HG02571 (cell line): ENCODE data around the gene ANKS1B.
"Not testable (repeated sequence)": the region's sequence is repeated elsewhere in the genome, so short reads cannot be mapped to it uniquely, and the experiment has no call there.

ENCODE experiments used
- ATAC-seq: cut with Tn5 transposase; IDR thresholded peaks from one replicate; pipeline ENCODE4 v1.9.1; 2021; ENCODE audit warnings: mild to moderate bottlenecking, moderate library complexity; ENCODE audit not compliant: unreplicated experiment

The ANKS1B gene

GRCh38 chr12:99609455-99610181 lies 375.1 kb downstream of the ANKS1B start:
- no peak for ATAC-seq

GRCh38 chr12:99600388-99600787 lies 384.3 kb downstream of the ANKS1B start:
- no peak for ATAC-seq

- ATAC-seq, result no peak
Measured at GRCh38 chr12:99598785-99599184, 386.0 kb downstream of the ANKS1B start.

DNA sequence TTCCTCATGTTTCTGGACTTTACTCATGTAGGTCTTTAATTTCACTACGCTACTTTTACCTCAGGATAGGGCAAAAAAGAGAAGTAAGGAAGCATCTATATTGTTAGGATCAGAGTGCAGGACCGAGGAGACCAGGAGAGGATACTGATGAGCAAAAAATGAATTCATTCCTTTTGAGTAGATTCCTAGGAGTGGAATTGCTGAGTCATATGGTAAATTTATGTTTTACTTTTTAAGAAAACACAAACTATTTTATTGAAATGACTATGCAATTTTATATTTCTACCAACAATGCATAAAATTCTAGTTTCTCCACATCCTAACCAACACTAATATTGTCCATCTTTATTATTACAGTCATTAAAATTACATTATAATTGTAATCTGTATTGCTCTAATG lies 388.0 kb downstream of the ANKS1B start:
- no peak for ATAC-seq

DNA sequence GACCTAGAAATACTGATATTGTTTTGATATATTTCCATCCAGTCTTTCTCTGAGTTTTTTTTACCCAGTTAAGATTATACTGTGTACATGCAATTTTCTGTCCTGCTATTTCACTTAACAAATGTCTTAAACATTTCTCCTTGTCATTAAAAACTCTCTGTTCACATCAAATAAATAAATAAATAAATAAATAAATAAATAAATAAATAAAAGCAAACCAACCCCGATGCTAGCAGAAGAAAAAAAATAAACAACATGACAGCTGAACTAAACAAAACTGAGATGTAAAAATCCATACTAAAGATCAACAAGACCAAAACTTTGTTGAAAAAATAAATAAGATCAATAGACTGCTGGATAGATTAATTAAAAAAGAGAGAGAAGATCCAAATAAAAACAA lies 407.6 kb downstream of the ANKS1B start:
- not testable (repeated sequence) for ATAC-seq

- ATAC-seq, result no peak
Measured at GRCh38 chr12:99573980-99574379, 410.8 kb downstream of the ANKS1B start.

DNA sequence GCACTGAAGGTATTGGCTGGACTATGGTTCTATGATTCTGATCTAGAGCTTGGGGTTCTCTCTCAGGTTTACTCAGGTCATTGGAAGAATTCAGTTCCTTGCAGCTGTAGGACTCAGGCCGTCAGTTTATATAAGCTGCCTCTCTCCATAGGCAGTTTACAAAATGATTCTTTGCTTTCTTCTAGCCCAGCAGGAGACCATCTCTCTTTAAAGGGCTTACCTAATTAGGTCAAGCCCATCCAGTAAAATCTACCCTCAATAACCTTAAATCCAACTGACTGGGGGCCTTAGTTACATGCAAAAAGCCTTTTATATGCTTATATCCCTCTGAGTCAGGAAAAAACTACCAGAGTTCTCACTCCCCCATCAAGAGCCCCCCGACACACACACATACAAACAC lies 417.7 kb downstream of the ANKS1B start:
- ATAC-seq, result no peak

GRCh38 chr12:99558109-99558508 lies 426.6 kb downstream of the ANKS1B start:
- ATAC-seq, result no peak

DNA sequence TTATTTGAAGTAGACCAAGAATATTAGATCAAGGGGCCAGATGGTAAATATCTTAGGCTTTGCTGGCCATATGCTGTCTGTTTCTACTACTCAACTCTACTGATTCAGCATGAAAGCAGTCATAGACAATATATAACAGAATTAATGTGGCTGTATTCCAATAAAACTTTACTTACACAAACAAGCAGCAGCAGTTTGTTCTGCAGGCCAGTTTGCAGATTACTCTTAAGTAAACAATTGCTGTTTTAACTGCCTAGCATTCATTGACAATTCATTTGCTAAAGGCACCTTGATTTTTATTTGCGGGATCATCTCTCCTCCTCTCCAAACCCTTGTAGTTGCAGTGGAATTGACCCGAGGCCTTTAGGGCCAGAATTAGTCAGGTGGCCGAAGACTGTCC lies 431.3 kb downstream of the ANKS1B start:
- no peak for ATAC-seq

DNA sequence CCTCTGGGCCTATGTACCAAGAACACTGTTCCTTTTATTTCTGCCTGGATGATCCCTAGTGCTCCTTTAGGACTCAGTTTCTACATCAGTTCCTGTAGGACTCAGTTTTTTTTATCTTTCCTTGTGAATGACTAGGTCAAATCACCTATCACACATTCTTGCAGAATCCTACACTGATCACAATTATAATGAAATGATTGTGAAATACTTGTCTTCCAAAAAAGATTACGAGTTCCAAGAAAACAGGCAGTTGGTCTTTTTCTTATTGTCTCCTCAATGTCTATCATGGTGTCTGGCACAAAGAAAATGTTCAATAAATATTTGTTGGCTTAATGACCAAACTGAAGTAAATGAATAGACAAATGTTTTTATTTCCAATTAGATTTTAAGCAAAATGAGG lies 432.7 kb downstream of the ANKS1B start:
- no peak for ATAC-seq

DNA sequence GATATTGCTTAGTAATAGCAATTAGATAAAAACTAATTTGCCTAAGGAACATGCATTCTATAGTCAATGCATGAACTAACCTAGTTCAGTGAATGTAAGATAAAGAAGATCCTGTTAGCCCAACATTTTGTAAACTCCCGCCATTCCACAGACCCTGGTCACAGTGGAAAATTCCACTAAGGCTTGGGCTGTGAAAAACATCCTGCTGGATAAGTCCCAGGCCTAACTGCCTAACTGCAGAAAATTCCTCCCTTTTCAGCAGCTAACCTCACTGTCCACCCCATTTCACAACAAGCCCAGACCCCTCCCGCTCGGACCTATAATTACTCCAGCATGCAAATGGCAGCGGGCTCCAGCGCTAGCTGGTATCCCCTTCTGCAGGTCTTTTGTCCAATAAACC lies 435.1 kb downstream of the ANKS1B start:
- no peak for ATAC-seq

DNA sequence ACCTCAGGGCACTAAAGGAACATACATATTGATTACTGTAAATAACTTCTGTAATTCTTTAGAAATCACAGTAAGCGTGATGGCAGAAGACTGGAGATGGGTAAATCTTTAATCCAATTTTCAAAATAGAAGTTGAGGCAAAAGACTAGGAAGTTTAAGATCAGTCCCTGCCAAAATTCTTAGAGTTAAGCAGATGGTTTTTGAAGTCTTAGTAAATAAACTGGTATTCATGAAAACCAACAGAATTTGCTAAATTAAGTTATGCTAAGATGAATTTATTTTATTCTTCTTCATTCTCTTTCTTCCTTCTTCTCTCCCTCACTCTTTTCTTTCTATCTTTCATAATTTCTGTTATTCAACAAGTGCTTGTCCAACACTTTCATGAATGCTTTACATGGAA lies 435.5 kb downstream of the ANKS1B start:
- no peak for ATAC-seq

GRCh38 chr12:99544457-99544856 lies 440.3 kb downstream of the ANKS1B start:
- ATAC-seq, result no peak

GRCh38 chr12:99529966-99530365 lies 454.8 kb downstream of the ANKS1B start:
- ATAC-seq, result peak; percentile 97

- ATAC-seq, result no peak
Measured at GRCh38 chr12:99528478-99528877, 456.3 kb downstream of the ANKS1B start.

GRCh38 chr12:99523853-99524252 lies 460.9 kb downstream of the ANKS1B start:
- ATAC-seq, result no peak

GRCh38 chr12:99522456-99522855 lies 462.3 kb downstream of the ANKS1B start:
- no peak for ATAC-seq

- no peak for ATAC-seq
Measured at GRCh38 chr12:99521664-99522063, 463.1 kb downstream of the ANKS1B start.

- ATAC-seq, result no peak
Measured at GRCh38 chr12:99513066-99513465, 471.7 kb downstream of the ANKS1B start.

DNA sequence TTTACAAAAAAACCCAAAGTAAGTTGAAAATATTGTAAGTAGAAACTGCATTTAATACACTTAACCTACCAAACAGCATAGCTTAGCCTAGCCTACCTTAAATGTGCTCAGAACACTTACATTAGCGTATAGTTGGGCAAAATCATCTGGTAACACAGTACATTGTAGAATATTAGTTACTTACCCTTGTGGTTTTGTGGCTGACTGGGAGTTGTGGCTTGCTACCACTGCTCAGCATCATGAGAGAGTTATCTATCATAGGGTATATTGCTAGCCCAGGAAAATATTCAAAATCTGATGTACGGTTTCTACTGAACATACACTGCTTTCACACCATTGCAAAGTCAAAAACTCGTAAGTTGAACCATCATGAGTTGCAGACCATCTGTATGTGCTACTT lies 478.9 kb downstream of the ANKS1B start:
- no peak for ATAC-seq

GRCh38 chr12:99498756-99499155 lies 486.0 kb downstream of the ANKS1B start:
- ATAC-seq, result no peak

- no peak for ATAC-seq
Measured at GRCh38 chr12:99495799-99496198, 488.9 kb downstream of the ANKS1B start.

DNA sequence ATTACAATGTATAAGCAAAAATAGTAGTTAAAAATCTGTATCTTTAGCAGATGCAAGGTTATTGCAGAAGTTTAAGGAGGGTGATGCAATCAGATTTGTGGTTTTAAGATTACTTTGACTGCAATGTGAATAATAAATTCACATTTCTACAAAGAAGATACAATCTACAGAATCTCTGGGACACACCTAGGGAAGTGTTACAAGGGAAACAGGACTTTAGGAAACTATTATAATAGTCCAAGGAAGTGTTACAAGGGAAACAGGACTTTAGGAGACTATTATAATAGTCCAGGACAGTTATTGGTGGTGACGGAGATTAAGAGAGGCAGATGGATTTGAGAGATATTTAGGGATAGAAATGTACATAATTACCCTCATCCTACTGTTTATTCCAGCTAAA lies 491.5 kb downstream of the ANKS1B start:
- no peak for ATAC-seq
